Activated naive CD4-positive, alpha-beta T cell treated with anti-CD3 and anti-CD28 coated beads, Interleukin-2, amount 50 U/mL, for 72 hours (primary cell): Measurements from ENCODE around the gene CAMKMT. TPM values are rescaled to one million over a fixed set of nuclear protein-coding genes. Genes with fewer than 3 reads are reported as not detected.

Experiments
- total RNA-seq, 2 donors: library from RNA; stranded (reverse); gene quantifications; one replicate each; pipeline ENCODE4 v1.2.3, GENCODE V29; 2022

The CAMKMT gene
- total RNA-seq, 2 donors from 2014 or later, result 14.6 to 17.3 TPM

Other genes starting within 250 kb of the CAMKMT start
- gene PPM1B, start 193.1 kb upstream of the CAMKMT start, total RNA-seq, result 10 to 100 TPM; 40.6 to 57.5 TPM
- under 1 TPM; 0.14 to 0.41 TPM for gene SLC3A1, start 86.5 kb upstream of the CAMKMT start, total RNA-seq
- gene PREPL, start 453 bp upstream of the CAMKMT start, total RNA-seq, result 10 to 100 TPM; 25.0 to 30.1 TPM